Uterus (tissue), 2 donors: ENCODE data around the gene ZNF423.

Experiments
- CTCF ChIP-seq, 4 experiments: fragments of 200-600 bp in 2 of 4; fragments of 450-650 bp in 2 of 4; sonication (generic) in 2 of 4; IDR thresholded peaks; one replicate each; pipeline ENCODE4 v1.5.1; 2016 to 2019; ENCODE audit warnings: antibody characterized with exemption in 4 of 4, mild to moderate bottlenecking in 2 of 4, moderate library complexity in 1 of 4
- POLR2A ChIP-seq, 2 donors: fragments of 450-650 bp; IDR thresholded peaks; one replicate each; pipeline ENCODE4 v1.6.1; 2016; ENCODE audit warnings: antibody characterized with exemption in 2 of 2, mild to moderate bottlenecking in 1 of 2, moderate library complexity in 1 of 2

DNA sequence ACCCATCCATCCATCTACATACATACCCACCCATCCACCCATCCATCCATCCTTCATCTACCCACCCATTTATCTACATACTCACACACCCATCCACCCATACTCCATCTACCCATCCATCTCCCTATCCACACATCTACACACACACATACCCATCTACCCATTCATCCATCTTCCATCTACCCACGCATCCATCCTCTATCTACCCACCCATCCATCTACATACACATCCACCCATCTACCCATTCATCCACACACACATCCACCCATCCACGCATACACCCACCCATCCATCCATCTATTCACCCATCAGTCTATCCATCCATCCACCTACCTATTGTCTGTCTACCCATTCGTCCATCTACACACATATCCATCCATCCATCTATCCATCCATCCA is 227.8 kb downstream of the ZNF423 start:
- TF ChIP-seq CTCF (IDR thresholded peaks at IDR 0.05) (no peak), POLR2A (IDR thresholded peaks at IDR 0.05) (no peak)
